GM12872 (cell line): Measurements from ENCODE around the gene NGLY1.

ENCODE experiments used
- TF ChIP-seq, protein P1 (sequence below): IDR thresholded peaks from 3 replicates; pipeline ENCODE4 v1.5.1; 2011; ENCODE audit warnings: low read depth, mild to moderate bottlenecking, low read length, moderate library complexity; ENCODE audit not compliant: insufficient read depth

NGLY1 gene

GRCh38 chr3:25751725-25752124 is 31.5 kb downstream of the NGLY1 start:
- TF ChIP-seq, protein P1, sequence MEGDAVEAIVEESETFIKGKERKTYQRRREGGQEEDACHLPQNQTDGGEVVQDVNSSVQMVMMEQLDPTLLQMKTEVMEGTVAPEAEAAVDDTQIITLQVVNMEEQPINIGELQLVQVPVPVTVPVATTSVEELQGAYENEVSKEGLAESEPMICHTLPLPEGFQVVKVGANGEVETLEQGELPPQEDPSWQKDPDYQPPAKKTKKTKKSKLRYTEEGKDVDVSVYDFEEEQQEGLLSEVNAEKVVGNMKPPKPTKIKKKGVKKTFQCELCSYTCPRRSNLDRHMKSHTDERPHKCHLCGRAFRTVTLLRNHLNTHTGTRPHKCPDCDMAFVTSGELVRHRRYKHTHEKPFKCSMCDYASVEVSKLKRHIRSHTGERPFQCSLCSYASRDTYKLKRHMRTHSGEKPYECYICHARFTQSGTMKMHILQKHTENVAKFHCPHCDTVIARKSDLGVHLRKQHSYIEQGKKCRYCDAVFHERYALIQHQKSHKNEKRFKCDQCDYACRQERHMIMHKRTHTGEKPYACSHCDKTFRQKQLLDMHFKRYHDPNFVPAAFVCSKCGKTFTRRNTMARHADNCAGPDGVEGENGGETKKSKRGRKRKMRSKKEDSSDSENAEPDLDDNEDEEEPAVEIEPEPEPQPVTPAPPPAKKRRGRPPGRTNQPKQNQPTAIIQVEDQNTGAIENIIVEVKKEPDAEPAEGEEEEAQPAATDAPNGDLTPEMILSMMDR: no peak

- TF ChIP-seq, protein P1: no peak
Measured at GRCh38 chr3:25751048-25751447, 32.2 kb downstream of the NGLY1 start.

DNA sequence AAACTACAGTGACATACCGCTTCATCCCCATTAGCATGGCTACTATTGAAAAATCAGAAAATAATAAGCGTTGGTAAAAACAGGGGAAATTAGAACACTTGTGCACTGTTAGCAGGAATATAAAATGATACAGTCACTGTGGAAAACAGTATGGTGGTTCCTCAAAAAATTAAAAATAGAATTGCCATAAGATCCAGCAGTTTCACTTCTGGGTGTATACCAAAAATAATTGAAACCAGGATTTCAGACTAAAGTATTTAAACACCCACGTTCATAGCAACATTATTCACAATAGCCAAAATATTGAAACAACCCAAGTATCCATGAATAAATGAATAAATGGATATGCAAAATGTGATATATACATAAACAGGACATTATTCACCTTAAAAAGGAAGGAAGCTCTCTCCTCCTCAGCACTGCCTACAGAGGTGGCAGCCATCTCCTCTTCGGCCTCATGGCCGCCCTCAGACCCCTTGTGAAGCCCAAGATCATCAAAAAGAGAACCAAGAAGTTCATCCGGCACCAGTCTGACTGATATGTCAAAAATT is 34.1 kb downstream of the NGLY1 start:
- TF ChIP-seq, protein P1: no peak

GRCh38 chr3:25748189-25748588 is 35.1 kb downstream of the NGLY1 start:
- TF ChIP-seq, protein P1: no peak

- TF ChIP-seq, protein P1: no peak
Measured at GRCh38 chr3:25747033-25747432, 36.2 kb downstream of the NGLY1 start.

DNA sequence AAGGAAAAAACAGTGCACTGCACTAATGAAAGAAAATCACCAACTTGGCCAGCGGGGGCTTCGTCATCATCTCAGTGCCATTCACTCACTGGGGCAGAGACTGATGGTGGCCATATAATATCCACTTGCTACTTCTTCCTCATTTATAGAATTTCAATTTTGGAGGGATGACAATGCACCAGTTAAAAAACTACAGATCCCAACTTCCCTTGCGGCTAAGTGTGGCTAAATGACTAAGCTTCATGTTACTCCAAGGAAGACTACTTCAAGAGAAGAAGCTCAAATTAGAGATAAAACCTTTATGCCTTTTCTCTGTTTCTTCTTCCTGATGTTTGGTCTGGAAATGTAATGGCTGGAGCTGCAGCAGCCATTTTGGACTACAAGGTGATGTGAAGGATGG is 38.8 kb downstream of the NGLY1 start:
- TF ChIP-seq, protein P1: no peak

DNA sequence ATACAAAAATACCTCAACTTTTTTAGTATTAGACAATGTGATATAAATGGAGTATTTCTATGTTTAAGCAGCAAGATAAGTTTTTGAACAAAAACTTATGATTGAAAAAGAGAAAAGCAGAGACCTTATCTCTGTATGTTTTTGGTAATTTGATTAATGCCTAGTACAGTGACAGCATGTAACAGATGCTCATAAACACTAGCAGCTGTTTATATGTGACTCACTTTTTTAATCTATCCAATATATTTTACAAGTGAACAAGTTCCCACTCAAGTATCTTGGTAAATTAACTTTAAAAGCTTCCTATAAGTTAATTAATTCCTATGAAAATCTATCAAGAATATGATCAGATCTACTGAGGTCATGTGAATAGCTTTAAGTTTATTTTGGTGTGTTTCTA is 55.1 kb downstream of the NGLY1 start:
- TF ChIP-seq, protein P1: no peak
